Left lung (tissue), 14 donors: ENCODE results near the gene RASGRF1. TPM values are rescaled to one million over a fixed set of nuclear protein-coding genes. Genes with fewer than 3 reads are reported as not detected.
A peak's percentile ranks its signal among the peaks of the same experiment; 100 is the strongest.

Experiments used
- ATAC-seq: fragments of 200-7000 bp; cut with Tn5 transposase; one replicate; pipeline ENCODE4 v1.9.1; 2020; ENCODE audit warnings: moderate library complexity
- DNase-seq, 4 donors: peaks; one replicate each; pipeline ENCODE4 v3.0.0-alpha.2; 2013 to 2020
- H3K27ac ChIP-seq, 2 donors: fragments of 200-600 bp; sonication (generic) in 1 of 2; one replicate each; pipeline versions ENCODE4 v1.5.0 to v1.8.0; 2020 to 2021
- H3K27me3 ChIP-seq, 2 donors: fragments of 200-600 bp; sonication (generic) in 1 of 2; one replicate each; pipeline versions ENCODE4 v1.5.0 to v1.8.0; 2020 to 2021
- H3K36me3 ChIP-seq, 2 donors: fragments of 200-600 bp; sonication (generic) in 1 of 2; one replicate each; pipeline versions ENCODE4 v1.5.0 to v1.8.0; 2020 to 2021
- H3K4me1 ChIP-seq, 2 donors: fragments of 200-600 bp; one replicate each; pipeline ENCODE4 v1.8.0; 2021
- H3K4me3 ChIP-seq, 2 donors: fragments of 200-600 bp; sonication (generic) in 1 of 2; one replicate each; pipeline versions ENCODE4 v1.5.0 to v1.8.0; 2020 to 2021; ENCODE audit warnings: mild to moderate bottlenecking in 1 of 2
- H3K9me3 ChIP-seq, 2 donors: fragments of 200-600 bp; sonication (generic) in 1 of 2; one replicate each; pipeline versions ENCODE4 v1.5.0 to v1.8.0; 2020 to 2021
- CTCF ChIP-seq, 2 donors: fragments of 200-600 bp; sonication (generic) in 1 of 2; IDR thresholded peaks; one replicate each; pipeline versions ENCODE4 v1.5.0 to v1.8.0; 2021; ENCODE audit warnings: antibody characterized with exemption in 2 of 2
- intact Hi-C, 2 donors: fragments of 100-400 bp; cut with DNase I; formaldehyde crosslinking; loops; one replicate each; pipeline versions ENCODE4 v1.11.2 to v1.14.2; 2022
- long read RNA-seq, 12 donors: library from polyadenylated mRNA in 2 of 12; unstranded in 2 of 12; transcript quantifications; one replicate each; pipeline ENCODE4 v2.0.0 and lab custom pipeline, GENCODE V29; 2019 to 2026
- polyA plus RNA-seq, 6 donors: library from polyadenylated mRNA; unstranded; fragments of 120-200 nt; gene quantifications; one replicate each; pipeline ENCODE4 v1.2.1, GENCODE V29; 2013; ENCODE audit not compliant: insufficient read length in 6 of 6
- total RNA-seq, 2 donors: library from RNA; stranded (reverse); fragmentation: NEBNext Ultra II Directional; extraction: Animal tissue kit (Norgen Biotek cat#: 25700); gene quantifications; one replicate each; pipeline ENCODE4 v1.2.1, GENCODE V29; 2021
- donor health status: DM: no; HTN: yes; CAD: no.
- donor health status: DM: no; HTN: no; CAD: no.

The RASGRF1 gene
- 10 to 100 TPM; 24.0 to 63.2 TPM for total RNA-seq
- 10 to 100 TPM in 5 of 6 donors, 1 to 10 TPM in 1; 5.9 to 45.0 (median 26.0) TPM for polyA plus RNA-seq
- long read RNA-seq, donor 1, partial matches to known transcripts, result 7 of 11 reads
- long read RNA-seq, donor 1, other reads (novel, unspliced or antisense), result 0 of 11 reads
- long read RNA-seq, donor 2, partial matches to known transcripts, result 0 of 3 reads
- long read RNA-seq, donor 2, other reads (novel, unspliced or antisense), result 0 of 3 reads
- long read RNA-seq, donor 3, partial matches to known transcripts, result 0 of 1 reads
- long read RNA-seq, donor 3, other reads (novel, unspliced or antisense), result 0 of 1 reads
- long read RNA-seq, donor 4, partial matches to known transcripts, result 16 of 31 reads
- long read RNA-seq, donor 4, other reads (novel, unspliced or antisense), result 15 of 31 reads
- long read RNA-seq, donor 5, partial matches to known transcripts, result 5 of 8 reads
- long read RNA-seq, donor 5, other reads (novel, unspliced or antisense), result 0 of 8 reads
- long read RNA-seq, donor 6, result 0 reads
- long read RNA-seq, donor 7, result 0 reads
- long read RNA-seq, donor 8, partial matches to known transcripts, result 0 of 3 reads
- long read RNA-seq, donor 8, other reads (novel, unspliced or antisense), result 0 of 3 reads
- long read RNA-seq, donor 9, result 0 reads
- long read RNA-seq, donor 10, partial matches to known transcripts, result 3 of 10 reads
- long read RNA-seq, donor 10, other reads (novel, unspliced or antisense), result 7 of 10 reads
- long read RNA-seq, donor 11, result 0 reads
- long read RNA-seq, donor 12, result 0 reads

DNA sequence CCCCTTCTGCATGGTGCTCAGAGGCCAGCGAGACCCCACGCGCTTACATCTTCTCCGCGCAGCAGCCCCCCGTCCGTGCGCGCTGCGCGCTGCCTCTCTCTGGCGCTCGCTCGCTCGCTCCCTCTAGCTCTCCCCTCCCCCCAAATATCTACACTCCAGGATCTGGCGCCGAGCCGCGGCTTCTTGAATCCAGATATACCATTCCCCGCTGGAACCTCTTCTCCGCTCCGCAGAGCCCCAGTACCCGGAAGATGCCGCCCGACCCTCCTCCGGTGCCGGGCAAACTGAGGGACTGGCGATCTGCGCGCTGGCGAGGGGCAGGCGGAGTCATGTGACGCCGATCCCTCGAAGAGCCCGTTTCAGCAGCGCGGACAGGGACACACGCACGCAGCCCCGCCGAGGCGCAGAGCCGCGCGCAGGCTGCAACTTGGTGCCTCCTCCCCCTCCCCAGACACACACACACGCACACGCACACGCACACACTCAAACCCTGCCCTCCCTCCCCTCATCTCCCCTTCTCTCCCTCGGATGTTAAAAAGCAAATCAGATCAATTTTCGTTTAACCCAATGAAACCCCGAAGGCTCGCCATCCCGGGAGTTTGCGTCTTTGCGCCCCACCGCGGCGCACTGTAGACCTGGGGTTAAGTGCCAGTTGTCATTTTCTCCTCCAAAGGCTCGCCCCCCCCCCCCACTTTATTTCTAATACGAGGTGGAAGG is at the start of gene RASGRF1:
Gene RASGRF1 (minus strand): TSS at position 294 of the 717 bp plus-strand sequence. CDS start 282 bp downstream, at position 12.
- Histone ChIP-seq H3K27ac (no peak within 1 kb of the TSS), H3K4me3 (peak within 1 kb of the TSS; percentile 3 to 33), H3K4me1 (peaks cover 14 to 20% of the 10 kb centered on the region in 2 donors), H3K27me3 (peaks cover 44 to 81% of the 10 kb centered on the region in 2 donors), H3K9me3 (no peaks in the 10 kb centered on the region), H3K36me3 (no peaks in the 10 kb centered on the region)
- TF ChIP-seq CTCF (IDR thresholded peaks at IDR 0.05), result no peak
- DNase-seq, result peak in 1 of 4 donors; percentile 13
- intact Hi-C loops, result no loop called here
- peak; percentile 32 for ATAC-seq

DNA sequence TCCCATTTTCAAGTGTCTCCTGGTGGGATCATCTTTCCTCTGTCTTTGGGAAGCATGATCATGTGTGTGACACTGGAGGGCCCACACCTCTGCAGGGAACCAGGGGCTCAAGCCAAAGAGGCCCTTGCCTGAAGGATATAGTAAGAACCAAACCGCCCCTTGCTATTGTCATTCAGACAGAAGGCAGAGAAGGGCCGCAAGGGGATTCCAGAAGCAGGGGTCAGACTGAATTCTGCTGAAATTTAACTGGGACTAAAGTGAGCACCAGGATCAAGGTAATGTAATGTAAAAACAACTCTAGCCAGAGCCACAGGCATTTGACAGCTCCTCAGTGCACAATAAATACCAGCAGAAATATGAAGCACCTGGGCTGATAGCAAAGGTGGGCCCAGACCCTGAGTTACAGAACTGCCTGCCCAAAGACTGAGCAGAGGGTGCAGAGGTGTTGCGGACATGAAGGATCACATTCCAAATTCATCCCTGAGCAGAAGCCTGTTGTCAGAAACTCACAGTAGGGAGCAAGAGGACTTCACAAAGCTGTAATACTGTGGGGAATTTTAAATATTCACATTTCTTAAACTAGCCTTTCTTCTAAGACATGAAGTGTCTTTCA is 46.0 kb upstream of the RASGRF1 start:
- Histone ChIP-seq H3K4me1 (no peaks in the 10 kb centered on the region), H3K36me3 (no peaks in the 10 kb centered on the region), H3K27ac (no peak overlapping the region), H3K9me3 (no peaks in the 10 kb centered on the region), H3K27me3 (peaks cover 0 to 18% of the 10 kb centered on the region in 2 donors), H3K4me3 (no peak overlapping the region)
- intact Hi-C loops, result no loop called here
- ATAC-seq, result no peak
- no peak for TF ChIP-seq CTCF (IDR thresholded peaks at IDR 0.05)
- no peak for DNase-seq

DNA sequence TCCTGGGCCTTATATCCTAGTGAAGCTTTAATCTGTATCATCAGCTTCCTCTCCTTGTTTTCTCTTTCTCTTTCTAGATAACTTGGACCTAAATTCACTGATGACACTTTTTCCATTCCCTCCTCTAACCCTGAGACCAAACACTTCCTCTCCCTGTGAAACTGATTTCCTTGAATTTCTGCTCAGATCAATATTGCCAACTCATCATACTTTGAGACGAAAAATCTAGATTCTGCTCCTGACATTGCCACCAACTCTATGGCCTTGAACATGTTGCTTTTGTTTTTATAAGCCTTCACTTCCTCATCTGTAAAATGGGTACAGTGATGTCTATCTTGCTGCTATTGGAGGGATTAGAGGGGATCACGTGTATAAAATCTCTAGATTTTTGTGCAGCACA is 42.7 kb upstream of the RASGRF1 start:
- Histone ChIP-seq H3K9me3 (no peaks in the 10 kb centered on the region), H3K4me3 (no peak overlapping the region), H3K27ac (no peak overlapping the region), H3K4me1 (no peaks in the 10 kb centered on the region), H3K36me3 (no peaks in the 10 kb centered on the region), H3K27me3 (peaks cover 0 to 18% of the 10 kb centered on the region in 2 donors)
- intact Hi-C loops, result no loop called here
- DNase-seq (no peak), ATAC-seq (no peak)
- TF ChIP-seq CTCF (IDR thresholded peaks at IDR 0.05), result no peak

- no peak overlapping the region for H3K27ac ChIP-seq
- no peak for DNase-seq
- no peak overlapping the region for H3K4me3 ChIP-seq
- no peak for ATAC-seq
- TF ChIP-seq CTCF (IDR thresholded peaks at IDR 0.05), result no peak
- no peaks in the 10 kb centered on the region for H3K36me3 ChIP-seq
- H3K4me1 ChIP-seq, result no peaks in the 10 kb centered on the region
- no peaks in the 10 kb centered on the region for H3K9me3 ChIP-seq
- peaks cover 0 to 15% of the 10 kb centered on the region in 2 donors for H3K27me3 ChIP-seq
- intact Hi-C loops, result no loop called here
Observed at GRCh38 chr15:79132770-79133169, 42.2 kb upstream of the RASGRF1 start.
